Fibroblast of pulmonary artery (primary cell): ENCODE data around the gene ST7L.
A peak's percentile ranks its signal among the peaks of the same experiment; 100 is the strongest.

ENCODE experiments used
- DNase-seq: peaks from one replicate; pipeline ENCODE4 v3.0.0-alpha.2; 2010; ENCODE audit warnings: low read depth
- H3K4me3 ChIP-seq: replicated peaks from 2 replicates; pipeline ENCODE4 v1.5.1; 2011; ENCODE audit warnings: low read depth, mild to moderate bottlenecking, control low read depth, low read length, moderate library complexity
- CTCF ChIP-seq: IDR thresholded peaks from 2 replicates; pipeline ENCODE4 v1.5.1; 2011; ENCODE audit warnings: mild to moderate bottlenecking, control low read depth, low read length, inconsistent platforms; ENCODE audit errors: missing control alignments

Gene ST7L

DNA sequence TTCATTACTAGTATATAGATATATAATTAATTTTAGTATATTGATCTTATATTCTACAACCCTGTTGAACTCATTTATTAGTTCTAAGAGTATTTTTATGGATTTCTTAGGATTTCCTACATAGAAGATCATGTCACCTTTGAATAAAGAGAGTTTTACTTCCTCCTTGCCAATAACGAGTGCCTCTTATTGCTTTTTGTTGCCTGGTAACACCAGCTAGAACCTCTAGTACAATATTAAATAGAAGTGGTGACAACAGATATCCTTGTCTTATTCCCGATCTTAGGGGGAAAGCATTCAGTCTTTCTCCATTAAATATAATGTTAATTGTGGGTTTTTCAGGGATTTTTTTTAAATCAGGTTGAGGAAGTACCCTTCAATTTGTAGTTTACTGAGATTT, 69.4 kb downstream of the ST7L start:
- no peak for DNase-seq
- no peak overlapping the region for H3K4me3 ChIP-seq
- TF ChIP-seq CTCF, result no peak

DNA sequence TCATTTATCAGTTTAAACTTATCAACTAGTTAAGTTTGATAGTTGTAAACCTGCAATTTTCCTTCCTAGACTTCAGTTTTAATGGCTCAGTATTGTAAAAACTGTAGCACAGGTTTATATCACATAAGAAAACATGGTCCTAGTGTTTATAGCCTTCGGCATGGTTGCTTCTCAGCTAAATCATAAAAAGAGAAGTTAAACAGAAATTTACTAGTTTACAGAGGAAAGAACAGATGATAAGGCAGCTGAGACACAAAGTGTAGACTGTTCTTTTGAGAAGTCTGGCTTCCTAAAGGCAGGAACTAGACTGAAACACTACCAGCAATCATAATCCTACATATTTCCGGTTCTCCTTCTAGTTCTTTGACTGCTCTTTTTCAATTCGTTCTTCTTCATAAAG, 70.4 kb downstream of the ST7L start:
- TF ChIP-seq CTCF, result no peak
- DNase-seq, result no peak

DNA sequence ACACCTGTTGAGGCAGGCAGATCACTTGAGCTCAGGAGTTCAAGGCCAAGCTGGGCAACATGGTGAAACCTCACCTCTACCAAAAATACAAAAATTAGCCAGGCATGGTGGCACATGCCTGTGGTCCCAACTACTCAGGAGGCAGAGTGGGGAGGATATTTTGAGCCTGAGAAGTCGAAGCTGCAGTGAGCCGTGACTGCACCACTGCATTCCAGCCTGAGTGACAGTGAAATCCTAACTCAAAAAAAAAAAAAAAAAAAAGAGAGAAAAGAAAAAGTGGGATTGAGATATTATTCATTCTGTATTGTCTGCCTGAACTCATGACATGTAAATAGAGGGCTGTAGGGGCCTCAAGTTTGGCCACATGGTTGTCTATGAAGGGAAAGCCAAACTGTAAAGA, 72.9 kb downstream of the ST7L start:
- no peak for TF ChIP-seq CTCF
- no peak for DNase-seq
- H3K4me3 ChIP-seq, result no peak overlapping the region

More for the DNA sequence above, 70.4 kb downstream of the ST7L start:
- H3K4me3 ChIP-seq, result no peak overlapping the region

DNA sequence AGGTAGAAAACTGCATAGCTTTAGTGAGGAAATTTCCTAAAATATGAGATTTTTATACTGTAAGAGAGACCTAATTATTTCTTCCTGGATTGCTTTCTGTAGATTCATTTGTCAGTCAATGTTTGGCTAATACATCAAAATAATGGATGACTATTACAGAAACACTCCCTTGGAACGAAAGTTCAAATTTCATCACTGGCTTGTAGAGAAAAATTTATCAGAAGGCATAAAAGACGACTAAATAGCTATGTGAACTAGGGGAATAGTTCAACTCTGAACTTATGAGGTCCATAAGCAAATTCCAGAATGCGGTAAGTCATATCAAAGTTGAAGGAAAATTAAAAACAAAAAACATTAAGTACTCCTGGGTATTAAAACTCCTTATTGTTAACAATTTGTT, 74.2 kb downstream of the ST7L start:
- no peak for TF ChIP-seq CTCF
- DNase-seq, result peak; percentile 71
- no peak overlapping the region for H3K4me3 ChIP-seq

DNA sequence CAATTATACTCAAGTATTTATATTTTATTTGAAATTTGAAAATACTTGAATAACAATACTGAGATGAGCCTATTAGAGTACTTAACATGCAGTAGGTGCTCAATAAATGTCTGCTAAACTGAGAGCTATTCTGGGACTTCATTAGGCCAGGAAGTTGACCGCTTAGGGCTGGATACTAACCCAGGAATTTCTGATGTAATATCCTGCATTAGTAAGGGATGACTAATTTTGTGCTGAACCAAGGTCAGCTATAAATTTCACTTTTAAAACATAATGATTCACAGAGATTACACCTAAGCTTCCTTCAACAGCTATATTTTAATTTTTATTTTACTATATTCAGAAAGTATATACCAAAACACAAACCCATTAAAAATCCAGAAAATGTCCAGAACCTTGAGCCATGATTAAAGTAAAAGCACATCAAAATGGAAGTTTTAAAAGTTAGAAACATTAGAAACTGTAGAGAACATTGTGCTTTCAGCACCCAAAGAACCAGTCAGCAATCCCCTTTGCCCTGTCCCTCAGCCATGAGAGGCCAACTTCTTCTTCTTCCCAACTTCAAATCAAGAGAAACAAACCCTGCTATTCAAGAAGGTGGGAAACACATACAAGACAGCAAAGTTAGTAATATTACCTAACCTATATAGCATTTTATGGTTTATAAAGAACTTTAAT, 74.8 kb downstream of the ST7L start:
- TF ChIP-seq CTCF, result no peak
- DNase-seq, result peak; percentile 93
- no peak overlapping the region for H3K4me3 ChIP-seq

DNA sequence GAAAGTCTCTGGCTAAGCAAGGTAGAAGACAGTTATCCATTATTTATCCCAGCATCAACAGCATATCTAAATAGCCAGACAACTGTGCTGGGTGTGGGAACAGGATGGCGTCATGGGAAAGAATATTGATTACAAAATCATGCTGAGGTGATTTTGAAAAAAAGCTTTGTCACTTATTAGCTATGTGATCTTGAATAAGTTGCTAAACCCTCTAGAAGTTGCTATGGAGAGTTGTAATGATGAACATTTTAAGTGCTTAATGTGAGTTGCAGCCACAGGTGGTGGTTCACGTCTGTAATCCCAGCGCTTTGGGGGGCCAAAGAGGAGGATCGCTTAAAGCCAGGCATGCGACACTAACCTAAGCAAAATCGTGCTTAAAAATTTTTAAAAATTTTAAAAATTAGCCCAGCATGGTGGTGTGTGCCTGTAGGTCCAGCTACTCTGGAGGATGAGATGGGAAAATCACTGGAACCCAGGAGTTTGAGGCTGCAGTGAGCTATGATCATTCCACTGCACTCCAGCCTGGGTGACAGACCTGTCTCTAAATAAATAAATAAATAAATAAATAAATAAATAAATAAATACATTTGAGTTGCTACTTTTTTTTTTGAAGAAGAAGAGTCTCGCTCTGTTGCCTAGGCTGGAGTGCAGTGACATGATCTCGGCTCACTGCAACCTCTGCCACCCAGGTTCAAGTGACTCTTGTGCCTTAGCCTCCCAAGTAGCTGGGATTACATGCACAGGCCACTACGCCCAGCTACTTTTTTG, 76.6 kb downstream of the ST7L start:
- no peak for TF ChIP-seq CTCF
- no peak for DNase-seq
- no peak overlapping the region for H3K4me3 ChIP-seq

- no peak overlapping the region for H3K4me3 ChIP-seq
- DNase-seq, result no peak
- no peak for TF ChIP-seq CTCF
Observed at GRCh38 chr1:112541299-112541698, 77.6 kb downstream of the ST7L start.
